Glomerular visceral epithelial cell (primary cell): ENCODE data around the gene ULBP3.
A peak's percentile ranks its signal among the peaks of the same experiment; 100 is the strongest.

Experiments used
- DNase-seq: peaks from one replicate; pipeline ENCODE4 v3.0.0-alpha.2; 2016; ENCODE audit errors: extremely low spot score

ULBP3 gene

GRCh38 chr6:150068720-150069648, at the start of gene ULBP3:
Gene ULBP3 (minus strand): TSS chr6:150069121. CDS start chr6:150069066, 55 bp downstream.
- DNase-seq: peak; percentile 97

GRCh38 chr6:150118627-150119026, 49.7 kb upstream of the ULBP3 start:
- no peak for DNase-seq

- DNase-seq: no peak
These were observed 49.3 kb upstream of the ULBP3 start for GRCh38 chr6:150118203-150118602.

DNA sequence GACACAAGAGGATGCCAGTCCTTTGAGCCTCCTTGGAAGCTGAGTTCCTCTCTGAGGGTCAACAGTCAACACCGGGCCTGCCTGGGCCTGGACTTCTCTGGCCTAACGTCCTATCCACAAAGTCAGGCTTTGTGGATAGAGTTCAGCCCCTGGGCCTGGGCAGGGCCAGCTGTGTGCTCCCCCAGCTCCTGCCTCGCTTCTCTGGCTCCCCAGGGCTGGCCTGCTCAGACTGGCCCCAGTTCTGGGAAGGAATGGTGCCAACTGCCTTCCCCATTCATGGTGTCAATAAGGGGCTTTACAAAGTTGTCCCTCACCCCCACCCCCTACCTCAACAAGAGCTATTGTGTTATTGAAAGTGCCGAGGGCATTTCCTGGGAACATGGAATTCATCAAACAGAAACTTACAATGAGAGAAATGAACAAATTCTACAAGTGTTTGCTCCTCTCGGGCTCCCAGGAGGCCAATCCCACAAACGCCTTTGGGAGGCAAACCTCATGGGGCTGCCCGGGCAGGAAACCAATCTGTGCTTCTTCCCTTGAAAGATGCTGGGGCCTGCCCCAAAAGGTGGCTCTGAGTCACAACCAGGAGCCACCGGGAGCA, 47.4 kb upstream of the ULBP3 start:
- no peak for DNase-seq

- DNase-seq: no peak
These were observed 46.8 kb upstream of the ULBP3 start for GRCh38 chr6:150115769-150116168.

DNA sequence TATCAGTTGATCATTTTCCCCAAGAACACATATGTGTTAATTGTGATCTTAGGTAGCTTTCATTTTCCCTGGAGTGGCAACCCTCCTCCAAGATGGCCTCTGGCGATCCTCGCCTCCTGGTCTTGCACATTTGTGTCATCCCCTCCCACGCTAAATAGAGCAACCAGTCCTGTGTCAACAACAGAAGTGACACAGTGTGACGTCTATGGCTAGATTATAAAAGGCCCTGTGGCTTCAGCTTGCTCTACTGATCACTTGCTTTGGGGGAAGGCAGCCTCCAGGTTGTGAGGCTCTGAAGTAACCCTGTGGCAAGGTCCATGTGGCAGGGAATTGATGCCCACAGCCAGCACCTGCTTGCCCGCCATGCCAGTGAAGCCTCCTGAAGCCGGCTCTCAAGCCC, 43.3 kb upstream of the ULBP3 start:
- DNase-seq: no peak

- no peak for DNase-seq
These were observed 33.9 kb upstream of the ULBP3 start for GRCh38 chr6:150102750-150103270.

GRCh38 chr6:150100745-150101144, 31.8 kb upstream of the ULBP3 start:
- no peak for DNase-seq

DNA sequence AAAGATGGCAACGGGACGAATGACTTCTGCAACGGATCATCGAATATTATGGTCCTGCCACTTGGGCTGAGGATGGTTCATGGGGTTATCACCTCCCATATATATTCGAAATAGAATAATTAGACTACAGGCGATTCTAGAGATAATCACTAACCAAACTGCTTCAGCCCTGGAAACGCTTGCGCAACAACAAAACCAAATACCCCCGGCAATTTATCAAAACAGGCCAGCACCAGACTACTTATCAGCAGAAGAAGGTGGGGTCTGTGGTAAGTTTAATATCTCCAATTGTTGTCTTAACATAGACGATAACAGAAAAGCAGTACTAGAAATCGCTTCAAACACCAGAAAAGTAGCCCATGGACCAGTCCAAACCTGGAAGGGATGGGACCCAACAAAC, 31.0 kb upstream of the ULBP3 start:
- no peak for DNase-seq

- no peak for DNase-seq
These were observed 30.6 kb upstream of the ULBP3 start for GRCh38 chr6:150099546-150099945.

DNA sequence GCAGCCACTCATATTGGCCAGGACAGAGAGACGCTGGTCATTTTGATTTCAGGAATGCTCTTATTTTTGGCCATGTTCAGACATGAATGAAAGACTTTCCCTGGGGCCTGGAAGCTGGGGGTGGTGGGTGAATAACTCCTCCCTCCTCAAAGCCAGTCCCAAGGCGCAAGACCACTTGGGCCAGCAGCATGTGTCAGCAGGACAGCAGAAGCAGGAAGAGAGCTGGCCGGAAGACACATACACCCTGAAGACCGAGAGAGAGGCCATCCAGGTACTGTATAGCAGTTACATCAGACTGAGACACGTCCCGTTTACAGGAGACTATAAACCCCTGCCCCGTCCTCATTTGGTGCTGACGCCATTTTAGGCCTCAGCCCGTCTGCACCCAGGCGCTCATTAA, 29.2 kb upstream of the ULBP3 start:
- no peak for DNase-seq

DNA sequence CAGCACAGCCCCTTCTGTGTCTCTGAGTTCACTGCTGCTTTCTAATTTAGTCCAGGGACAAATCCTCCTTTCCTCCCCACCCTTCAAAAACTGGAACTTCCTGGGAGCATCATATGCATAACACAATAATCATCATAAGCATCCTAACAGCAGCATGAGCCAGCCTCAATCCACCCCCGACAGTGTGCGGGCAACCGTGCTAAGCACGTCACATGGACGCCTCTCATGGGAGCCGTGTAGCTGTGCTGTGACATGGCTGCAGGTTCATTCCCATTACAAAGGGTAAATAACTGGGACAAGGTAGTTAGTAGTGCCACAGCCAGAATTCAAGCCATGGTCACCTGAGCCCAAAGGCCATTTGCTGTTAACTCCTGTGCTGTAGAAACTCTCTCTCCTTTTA, 24.5 kb upstream of the ULBP3 start:
- DNase-seq: no peak

DNA sequence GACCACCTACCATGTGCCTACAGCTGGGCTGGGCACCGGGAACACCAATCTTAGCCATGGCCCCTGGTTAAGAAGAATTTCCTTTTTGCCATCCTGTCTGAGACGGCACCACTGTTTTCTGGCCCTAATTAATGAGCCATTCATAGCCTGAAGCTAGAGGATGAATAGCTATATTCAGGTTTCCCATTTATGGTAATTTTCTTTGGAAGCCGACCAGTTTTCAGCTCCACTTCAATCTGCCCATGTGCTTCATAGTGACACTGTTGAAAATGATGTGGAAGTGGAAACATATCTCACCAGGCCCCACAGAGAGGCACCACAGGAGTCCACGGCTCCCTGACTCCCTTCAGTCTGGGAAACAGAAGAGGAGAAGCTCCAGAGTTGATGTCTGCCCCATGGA, 22.6 kb upstream of the ULBP3 start:
- DNase-seq: no peak

DNA sequence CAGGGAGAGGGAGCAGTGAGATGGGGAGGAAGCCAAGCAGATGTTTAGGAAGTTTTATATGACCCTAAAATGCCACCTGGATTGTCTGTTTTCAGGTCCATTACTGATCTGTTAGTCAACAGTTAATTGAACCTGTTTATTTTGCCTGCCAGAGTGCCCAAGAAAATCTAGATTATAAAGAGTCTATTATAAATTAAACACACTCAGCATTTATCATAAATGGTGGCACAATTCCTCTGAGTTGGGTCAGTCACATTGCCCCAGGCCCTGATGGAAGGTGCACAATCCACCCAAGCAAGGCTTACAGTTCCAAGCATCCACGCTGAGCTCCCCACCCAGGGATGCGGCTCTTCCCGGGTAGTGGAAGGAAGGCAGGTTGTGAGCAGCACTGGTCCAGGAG, 21.4 kb upstream of the ULBP3 start:
- DNase-seq: no peak

DNA sequence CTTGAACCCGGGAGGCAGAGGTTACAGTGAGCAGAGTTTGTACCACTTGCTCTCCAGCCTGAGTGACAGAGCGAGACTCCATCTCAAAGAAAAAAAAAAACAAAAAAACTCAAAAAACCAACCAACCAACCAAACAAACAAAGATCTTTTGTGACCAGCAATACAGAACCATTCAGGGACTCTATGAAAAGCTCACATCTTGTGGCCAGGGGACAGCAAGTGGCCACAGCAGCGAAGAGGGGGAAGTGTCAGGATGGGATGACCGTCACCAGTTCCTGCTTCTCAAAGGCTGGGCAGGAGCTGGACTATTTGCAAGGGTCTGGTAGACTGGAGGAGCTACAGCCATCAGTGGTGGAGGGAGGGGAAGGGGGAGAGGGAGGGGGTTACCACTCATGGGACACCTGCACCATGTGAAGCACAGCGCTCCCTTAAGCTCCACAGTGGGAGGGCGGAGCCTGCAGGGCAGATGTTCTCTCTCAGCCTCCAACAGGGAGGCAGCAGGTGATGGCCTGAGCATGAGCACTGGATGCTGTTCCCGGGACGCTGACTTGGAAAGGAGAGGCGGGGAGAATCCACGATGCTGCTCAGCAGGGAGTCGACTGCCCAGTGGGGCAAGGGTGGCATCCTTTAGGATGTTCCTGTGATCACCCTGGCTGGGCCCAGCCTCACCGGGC, 19.7 kb upstream of the ULBP3 start:
- no peak for DNase-seq

DNA sequence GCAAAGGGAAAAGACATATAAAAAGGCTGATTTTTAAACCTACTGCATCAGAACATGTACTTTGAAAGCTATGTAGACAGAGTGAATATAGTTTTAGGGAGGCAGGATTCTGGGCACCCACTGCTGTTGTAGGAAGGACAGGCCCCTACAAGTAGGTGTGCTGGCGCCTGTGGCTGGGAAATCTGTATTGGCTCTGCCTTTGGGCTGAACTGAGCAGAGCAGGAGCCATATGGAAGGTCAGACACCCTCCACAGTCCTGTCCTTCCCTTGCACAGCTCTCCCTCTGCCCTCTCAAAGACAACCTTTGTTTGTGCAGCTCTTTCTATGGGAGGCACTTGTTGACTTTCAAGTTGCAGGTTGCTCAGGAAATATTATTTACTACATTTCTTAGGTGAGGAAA, 18.4 kb upstream of the ULBP3 start:
- no peak for DNase-seq

DNA sequence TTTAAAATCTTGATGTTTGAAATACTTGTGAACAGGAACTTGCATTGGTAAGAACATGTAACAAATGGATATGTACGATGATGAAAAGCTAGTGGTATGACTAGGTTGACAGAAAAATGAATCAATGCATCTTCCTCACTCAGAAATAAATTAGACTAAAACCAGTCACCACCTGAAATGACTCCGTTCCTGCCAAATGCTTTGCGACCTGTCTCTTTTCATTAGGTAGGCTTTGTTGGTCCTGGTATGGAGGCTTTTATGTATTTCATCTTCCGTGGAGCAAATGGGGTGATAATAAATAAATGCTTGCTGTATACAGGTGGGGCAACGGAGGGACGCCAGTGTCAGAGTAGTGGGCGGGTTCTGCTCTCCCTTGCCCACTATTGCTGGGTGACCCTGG, 17.1 kb upstream of the ULBP3 start:
- DNase-seq: no peak

- no peak for DNase-seq
These were observed 15.5 kb upstream of the ULBP3 start for GRCh38 chr6:150084426-150084825.

DNA sequence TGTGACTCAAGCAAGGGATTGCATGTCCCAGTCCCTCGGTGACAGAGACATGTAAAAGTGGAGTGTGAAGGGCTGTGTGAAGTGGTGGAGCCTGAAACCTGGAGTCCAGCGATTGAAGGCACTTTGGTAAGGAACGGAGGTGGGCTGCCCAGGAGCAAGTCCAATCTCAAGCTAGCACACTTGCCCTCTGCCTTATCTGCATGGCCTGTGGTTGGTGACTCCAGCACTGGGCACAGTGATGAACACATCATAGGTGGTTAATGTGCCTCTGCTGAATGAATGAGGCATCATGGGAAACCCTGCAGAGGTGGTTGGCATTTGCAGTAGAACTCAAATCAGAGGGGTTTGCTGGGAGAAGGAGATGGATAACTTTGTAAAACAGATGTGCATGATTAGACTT, 14.9 kb upstream of the ULBP3 start:
- no peak for DNase-seq

DNA sequence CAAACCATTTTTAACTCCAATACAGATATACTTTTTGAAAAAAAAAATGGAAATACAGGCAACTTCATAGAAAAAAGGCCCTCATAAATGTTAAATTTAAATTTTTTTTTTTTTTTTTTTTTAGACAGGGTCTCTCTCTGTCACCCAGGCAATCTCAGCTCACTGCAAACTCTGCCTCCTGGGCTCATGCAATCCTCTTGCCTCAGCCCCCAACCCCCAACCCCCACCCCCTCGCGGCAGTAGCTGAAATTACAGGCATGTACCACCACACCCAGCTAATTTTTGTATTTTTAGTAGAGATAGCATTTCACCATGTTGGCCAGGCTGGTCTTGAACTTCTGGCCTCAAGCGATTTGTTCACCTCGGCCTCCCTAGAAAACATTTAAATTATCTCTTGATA, 12.8 kb upstream of the ULBP3 start:
- no peak for DNase-seq

DNA sequence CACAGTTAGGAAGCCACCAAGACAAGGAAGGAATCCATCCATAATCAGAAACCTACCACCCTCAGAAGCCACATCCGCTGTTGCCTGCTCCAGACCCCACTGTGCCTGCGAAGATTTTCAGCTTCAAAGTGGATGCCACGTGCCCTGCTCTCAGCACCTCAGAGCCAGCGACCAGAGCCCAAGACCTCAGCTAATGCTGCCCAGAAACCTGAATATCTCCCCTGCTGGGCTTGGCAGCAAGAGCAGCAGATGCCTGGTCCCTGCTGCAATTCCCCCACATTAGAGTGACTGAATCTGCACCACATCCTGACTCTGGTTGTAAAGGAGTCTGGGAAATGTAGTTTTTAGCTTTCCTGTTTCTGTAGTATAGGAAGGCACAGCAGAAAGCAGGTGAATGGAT, 10.7 kb upstream of the ULBP3 start:
- no peak for DNase-seq

DNA sequence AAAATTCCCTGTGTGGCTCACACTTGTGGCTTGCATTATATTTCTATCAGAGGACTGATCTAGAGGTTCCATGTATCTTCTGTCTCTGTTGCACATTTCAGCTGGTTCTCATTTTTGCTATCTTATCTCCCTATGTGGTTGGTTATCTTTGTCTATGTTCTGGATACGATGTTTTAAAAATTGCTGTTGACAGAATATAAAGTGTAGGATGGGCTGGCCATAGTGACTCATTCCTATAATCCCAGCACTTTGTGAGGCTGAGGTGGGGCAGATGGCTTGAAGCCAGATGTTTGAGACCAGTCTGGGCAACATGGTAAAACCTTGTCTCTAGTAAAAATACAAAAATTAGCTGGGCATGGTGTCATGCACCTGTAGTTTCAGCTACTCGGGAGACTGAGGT, 9.9 kb upstream of the ULBP3 start:
- DNase-seq: peak; percentile 24
